HG02885 (cell line): Measurements from ENCODE around the gene ADAMTS7.
"Not testable (repeated sequence)": the region's sequence is repeated elsewhere in the genome, so short reads cannot be mapped to it uniquely, and the experiment has no call there.

Experiments
- ATAC-seq: cut with Tn5 transposase; IDR thresholded peaks from one replicate; pipeline ENCODE4 v1.9.1; 2021; ENCODE audit warnings: mild to moderate bottlenecking; ENCODE audit not compliant: unreplicated experiment, poor library complexity

ADAMTS7 gene

GRCh38 chr15:78811124-78811824 lies at the start of gene ADAMTS7:
TSS of gene ADAMTS7 (minus strand) at chr15:78811464. CDS start at chr15:78811220, 244 bp downstream.
- peak; percentile 77 for ATAC-seq

DNA sequence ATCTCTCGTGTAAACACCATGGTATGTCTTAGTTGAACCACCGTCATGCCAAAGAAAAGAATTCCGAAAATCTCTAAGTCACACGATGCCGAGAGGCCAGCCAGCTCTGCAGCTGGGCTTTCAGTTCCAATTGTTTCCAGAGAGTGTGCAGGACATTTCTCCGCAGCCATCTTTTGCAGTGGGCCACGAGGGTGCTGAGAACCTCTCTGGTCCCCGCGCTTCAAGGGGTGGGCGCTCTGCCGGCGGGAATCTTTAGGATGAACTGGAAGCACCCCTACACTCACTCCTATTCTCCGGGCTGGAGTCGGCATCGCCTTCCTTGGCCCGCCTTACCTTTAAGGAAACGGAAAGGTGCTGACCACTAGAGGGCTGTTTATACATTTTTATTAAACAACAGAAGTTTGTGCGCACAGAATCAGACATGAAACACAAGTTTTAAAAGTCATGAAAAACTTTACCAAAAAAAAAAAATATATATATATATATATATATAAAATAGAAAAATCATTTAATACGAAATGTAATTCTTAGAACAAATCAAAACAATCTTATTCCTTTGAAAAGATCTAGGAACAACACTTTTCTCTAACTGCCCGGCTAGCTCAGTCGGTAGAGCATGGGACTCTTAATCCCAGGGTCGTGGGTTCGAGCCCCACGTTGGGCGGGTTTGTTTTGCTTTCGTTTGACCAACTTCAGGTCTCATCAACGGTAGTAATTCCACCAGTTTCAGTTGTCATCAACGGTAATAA lies 48.9 kb upstream of the ADAMTS7 start:
- peak; percentile 62 for ATAC-seq

DNA sequence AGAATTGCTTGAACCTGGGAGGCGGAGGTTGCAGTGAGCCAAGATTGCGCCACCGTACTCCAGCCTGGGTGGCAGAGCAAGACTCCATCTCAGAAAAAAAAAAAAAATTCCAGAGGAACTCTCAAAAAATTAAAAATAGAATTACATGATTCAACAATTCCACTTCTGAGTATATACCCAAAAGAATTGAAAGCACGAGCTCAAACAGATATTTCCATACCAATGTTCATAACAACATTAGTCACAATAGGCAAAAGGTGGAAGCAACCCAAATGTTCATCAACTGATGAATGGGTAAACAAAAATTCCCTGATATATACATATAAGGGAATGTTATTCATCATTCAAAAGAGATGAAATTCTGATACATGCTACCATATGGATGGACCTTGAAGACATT lies 44.5 kb upstream of the ADAMTS7 start:
- ATAC-seq: no peak

DNA sequence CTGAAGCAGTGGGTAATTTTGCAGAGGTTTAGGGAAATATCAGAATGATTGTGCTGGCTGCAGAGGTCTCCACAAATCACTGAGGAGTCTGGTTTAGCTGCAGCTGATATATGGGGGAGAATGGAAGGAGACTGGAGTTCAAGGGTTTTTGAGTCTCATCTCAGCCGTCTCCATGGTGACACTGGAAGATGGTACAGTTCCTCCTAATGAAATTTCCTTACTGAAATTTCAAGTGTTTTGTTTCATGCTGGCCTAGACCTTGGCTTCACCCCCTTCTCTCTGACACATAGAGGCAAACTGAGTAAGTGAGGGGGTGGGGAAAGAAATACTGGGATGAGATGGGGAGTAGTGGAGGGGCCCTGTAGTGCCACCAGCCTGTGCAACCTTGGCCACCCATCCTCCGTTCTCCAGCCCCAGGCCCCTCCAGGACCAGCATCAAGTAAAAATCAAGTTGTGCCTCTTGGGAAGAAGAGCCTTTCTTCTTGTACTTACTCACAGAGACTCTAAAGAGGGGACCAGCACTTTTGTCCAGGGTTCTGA lies 43.6 kb upstream of the ADAMTS7 start:
- ATAC-seq: no peak

- ATAC-seq: no peak
Measured at GRCh38 chr15:78853500-78853899, 42.2 kb upstream of the ADAMTS7 start.

GRCh38 chr15:78850941-78851755 lies 39.9 kb upstream of the ADAMTS7 start:
- ATAC-seq: no peak

DNA sequence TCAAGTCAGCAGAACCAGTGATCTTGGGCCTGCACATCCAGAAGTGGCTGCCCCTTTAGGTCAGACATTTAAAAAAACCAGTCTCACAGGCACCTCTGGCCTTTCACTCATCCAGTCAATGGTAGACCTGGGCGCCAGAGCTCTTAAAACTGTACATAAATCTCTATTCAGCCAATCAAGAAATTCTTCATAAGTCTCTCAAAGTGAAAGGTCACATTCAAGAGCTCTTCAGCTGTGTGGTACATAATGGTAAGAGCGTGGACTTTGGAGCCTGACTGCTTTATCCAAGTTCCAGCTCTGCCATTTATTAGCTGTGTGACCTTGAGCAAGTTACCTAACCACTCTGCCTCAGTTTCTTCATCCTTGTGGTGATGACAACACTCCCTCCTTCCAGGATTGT lies 39.1 kb upstream of the ADAMTS7 start:
- no peak for ATAC-seq

- ATAC-seq: not testable (repeated sequence)
Measured at GRCh38 chr15:78847387-78847906, 36.2 kb upstream of the ADAMTS7 start.

DNA sequence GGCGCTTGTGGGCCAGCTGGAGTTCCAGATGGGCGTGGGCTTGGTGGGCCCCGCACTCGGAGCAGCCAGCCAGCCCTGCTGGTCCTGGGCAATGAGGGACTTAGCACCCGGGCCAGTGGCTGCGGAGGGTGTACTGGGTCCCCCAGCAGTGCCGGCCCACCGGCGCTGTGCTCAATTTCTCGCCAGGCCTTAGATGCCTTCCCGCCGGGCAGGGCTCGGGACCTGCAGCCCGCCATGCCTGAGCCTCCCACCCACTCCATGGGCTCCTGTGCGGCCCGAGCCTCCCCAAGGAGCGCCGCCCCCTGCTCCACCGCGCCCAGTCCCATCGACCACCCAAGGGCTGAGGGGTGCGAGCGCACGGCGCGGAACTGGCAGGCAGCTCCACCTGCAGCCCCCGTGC lies 35.6 kb upstream of the ADAMTS7 start:
- not testable (repeated sequence) for ATAC-seq

DNA sequence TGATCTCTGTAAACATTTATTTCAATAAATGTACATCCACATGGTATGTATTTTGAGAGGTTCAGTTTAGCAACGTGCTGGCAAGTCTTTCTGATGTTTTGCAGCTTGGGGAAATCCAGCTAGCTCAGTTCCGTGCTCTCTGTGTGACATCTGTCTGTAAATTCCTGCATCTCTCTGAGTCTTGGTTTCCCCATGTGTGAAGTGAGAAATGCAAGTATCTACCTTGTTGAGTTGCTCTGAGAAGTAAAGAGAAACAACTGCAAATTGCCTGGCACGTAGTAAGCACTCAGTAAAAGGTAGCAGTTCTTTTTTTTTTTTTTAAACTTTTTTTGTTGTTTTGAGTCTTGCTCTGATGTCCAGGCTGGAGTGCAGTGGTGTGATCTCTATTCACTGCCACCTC lies 31.3 kb upstream of the ADAMTS7 start:
- peak; percentile 54 for ATAC-seq

GRCh38 chr15:78841891-78842290 lies 30.6 kb upstream of the ADAMTS7 start:
- ATAC-seq: peak; percentile 14

- no peak for ATAC-seq
Measured at GRCh38 chr15:78841376-78841706, 30.1 kb upstream of the ADAMTS7 start.

DNA sequence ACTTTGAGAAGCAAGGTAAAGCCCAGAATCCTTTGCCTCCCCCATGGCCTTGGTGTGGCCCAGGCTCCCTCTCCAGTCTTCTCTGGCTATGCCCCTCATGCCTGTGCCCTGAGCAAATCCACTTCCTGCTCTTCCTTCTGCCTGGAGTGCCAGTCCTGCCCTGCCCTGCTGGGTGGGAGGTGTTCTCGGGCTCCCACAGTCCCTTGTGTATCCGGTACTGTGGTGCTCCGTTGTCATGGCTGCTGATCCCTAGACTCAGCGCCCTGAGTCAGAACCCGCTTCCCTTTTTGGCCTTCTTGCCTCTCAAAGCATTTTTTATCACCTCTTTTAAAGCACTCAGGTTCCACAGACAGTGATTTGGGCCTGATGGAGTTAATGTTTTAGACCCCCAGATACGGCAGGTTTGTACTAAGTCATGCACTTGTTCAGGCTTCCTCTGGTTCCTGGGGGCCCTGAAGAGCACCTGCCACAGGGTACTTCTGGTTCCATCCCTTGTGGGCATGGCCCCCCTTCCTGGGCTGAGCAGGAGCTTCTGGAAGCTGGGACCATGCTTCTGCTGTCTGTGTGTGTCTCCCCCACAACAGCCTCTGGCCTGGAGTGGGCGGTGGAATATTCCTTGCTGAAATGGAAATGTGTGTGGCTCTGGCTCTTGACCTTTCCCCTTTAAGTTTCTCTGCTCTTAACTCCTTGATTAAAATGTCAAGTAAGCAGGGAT lies 29.6 kb upstream of the ADAMTS7 start:
- ATAC-seq: peak; percentile 48

DNA sequence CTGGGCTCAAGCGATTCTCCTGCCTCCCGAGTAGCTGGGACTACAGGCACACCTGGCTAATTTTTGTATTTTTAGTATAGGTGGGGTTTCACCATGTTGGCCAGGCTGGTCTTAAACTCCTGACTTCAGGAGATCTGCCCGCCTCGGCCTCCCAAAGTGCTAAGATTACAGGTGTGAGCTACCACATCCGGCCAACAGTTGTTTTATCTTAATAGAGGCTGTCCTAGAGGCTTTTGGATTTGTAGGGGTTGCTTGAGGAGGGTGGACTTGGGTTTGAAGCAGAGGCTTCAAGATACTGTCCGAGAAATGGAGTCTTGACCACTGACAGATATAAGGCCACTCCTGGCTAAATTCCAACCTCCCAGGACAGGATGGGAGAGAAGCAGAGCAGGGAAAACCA lies 27.9 kb upstream of the ADAMTS7 start:
- ATAC-seq: not testable (repeated sequence)

GRCh38 chr15:78838489-78838888 lies 27.2 kb upstream of the ADAMTS7 start:
- ATAC-seq: no peak

DNA sequence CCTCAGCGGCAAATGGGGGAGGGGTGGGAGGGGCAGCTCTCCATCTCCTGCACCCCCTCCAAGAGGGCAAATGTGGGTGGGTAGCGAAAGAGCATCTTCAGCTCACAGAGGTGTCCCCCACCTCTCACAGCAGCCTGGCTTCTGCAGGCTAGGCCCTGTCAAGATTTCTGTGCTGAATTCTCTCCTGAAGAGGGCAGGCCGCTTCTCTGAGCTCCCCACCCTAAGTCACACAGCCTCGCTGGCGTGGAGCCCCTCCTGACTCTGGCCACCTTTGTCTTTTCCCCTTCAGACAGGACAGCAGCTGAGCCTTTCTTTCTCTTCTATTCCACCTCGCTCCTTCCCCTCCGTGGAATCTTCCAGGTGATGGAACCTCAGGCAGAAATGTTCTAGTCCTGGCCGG lies 26.3 kb upstream of the ADAMTS7 start:
- ATAC-seq: no peak

DNA sequence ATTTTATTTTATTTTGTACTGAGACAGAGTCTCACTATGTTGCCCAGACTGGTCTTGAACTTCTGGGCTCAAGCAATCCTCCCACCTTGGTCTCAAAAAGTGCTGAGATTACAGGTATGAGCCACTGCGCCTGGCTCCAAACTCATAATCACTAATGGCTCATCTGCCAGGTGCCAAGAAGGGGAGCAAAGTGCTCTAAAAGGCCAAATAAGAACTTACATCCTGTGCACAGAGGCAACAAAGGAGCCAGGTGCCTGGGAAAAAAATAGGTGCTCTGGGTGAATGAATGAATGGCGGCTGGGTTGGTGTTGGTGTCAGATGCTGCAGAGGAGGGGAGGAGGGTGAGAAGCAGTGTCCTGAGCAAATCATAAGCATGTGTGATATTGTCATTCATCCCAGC lies 25.9 kb upstream of the ADAMTS7 start:
- ATAC-seq: no peak

GRCh38 chr15:78836333-78836732 lies 25.1 kb upstream of the ADAMTS7 start:
- no peak for ATAC-seq

- ATAC-seq: no peak
Measured at GRCh38 chr15:78831229-78832207, 20.3 kb upstream of the ADAMTS7 start.
